IMR-90 (cell line): ENCODE data around the gene GDPD2. TPM values are rescaled to one million over a fixed set of nuclear protein-coding genes. Genes with fewer than 3 reads are reported as not detected.
A peak's percentile ranks its signal among the peaks of the same experiment; 100 is the strongest.

Experiments used
- ATAC-seq: fragments of 200-7000 bp; cut with Tn5 transposase; 2 replicates; pipeline ENCODE4 v1.9.1; 2020; ENCODE audit warnings: low read depth, mild to moderate bottlenecking, moderate library complexity
- BruUV-seq: library from RNA; stranded (reverse); fragments of 400-500 nt; replicated peaks from 2 replicates; lab custom pipeline; 2021; lab: Mats Ljungman, UMichigan
- CTCF ChIA-PET: fragments of 300-600 bp; formaldehyde crosslinking; extraction: SDS; loops from one replicate; lab custom pipeline; 2021; ENCODE audit warnings: antibody characterized with exemption; lab: Yijun Ruan, JAX
- POLR2A ChIA-PET: fragments of 300-600 bp; sonication (Branson Sonifier 250); formaldehyde crosslinking; loops from one replicate; lab custom pipeline; 2022; ENCODE audit warnings: antibody characterized with exemption; ENCODE audit not compliant: unreplicated experiment; lab: Charles Lee
- DNase-seq: peaks from one replicate; pipeline ENCODE4 v3.0.0; 2013
- H2AFZ ChIP-seq: replicated peaks from 2 replicates; pipeline ENCODE3; 2013; ENCODE audit warnings: low read length, mild to moderate bottlenecking; ENCODE audit not compliant: poor library complexity
- H2AK5ac ChIP-seq: 2 replicates; pipeline ENCODE4 v1.6.1; 2013; ENCODE audit warnings: low read depth, low read length, inconsistent platforms
- H2AK9ac ChIP-seq: replicated peaks from 2 replicates; pipeline ENCODE3; 2013; ENCODE audit warnings: mild to moderate bottlenecking, low read depth, low read length, moderate library complexity; ENCODE audit not compliant: poor library complexity
- H2BK120ac ChIP-seq: 2 replicates; pipeline ENCODE4 v1.6.1; 2013; ENCODE audit warnings: low read depth, low read length, inconsistent platforms
- H2BK15ac ChIP-seq: 3 replicates; pipeline ENCODE4 v1.6.1; 2013; ENCODE audit warnings: low read depth, low read length, inconsistent platforms
- H2BK20ac ChIP-seq: 2 replicates; pipeline ENCODE4 v1.6.1; 2013; ENCODE audit warnings: low read depth, mild to moderate bottlenecking, inconsistent platforms, low read length, moderate library complexity
- H2BK5ac ChIP-seq: 2 replicates; pipeline ENCODE4 v1.6.1; 2013; ENCODE audit warnings: mild to moderate bottlenecking, low read depth, low read length, inconsistent platforms; ENCODE audit not compliant: poor library complexity, severe bottlenecking
- H3K14ac ChIP-seq: replicated peaks from 2 replicates; pipeline ENCODE4 v1.6.1; 2013; ENCODE audit warnings: low read depth, low read length, inconsistent platforms
- H3K18ac ChIP-seq: 2 replicates; pipeline ENCODE4 v1.6.1; 2013; ENCODE audit warnings: low read depth, low read length, control low read depth
- H3K23ac ChIP-seq: 2 replicates; pipeline ENCODE4 v1.6.1; 2013; ENCODE audit warnings: low read depth, low read length, inconsistent platforms
- H3K27ac ChIP-seq: 2 replicates; pipeline ENCODE4 v1.5.1; 2013; ENCODE audit warnings: mild to moderate bottlenecking, control low read depth, low read length; ENCODE audit not compliant: insufficient read depth
- H3K27me3 ChIP-seq: 2 replicates; pipeline ENCODE4 v1.6.1; 2013; ENCODE audit warnings: low read length; ENCODE audit not compliant: control insufficient read depth, insufficient read depth
- H3K36me3 ChIP-seq: 2 replicates; pipeline ENCODE4 v1.6.1; 2013; ENCODE audit warnings: low read length, mixed read lengths; ENCODE audit not compliant: control insufficient read depth, insufficient read depth
- H3K4ac ChIP-seq: 2 replicates; pipeline ENCODE4 v1.6.1; 2013; ENCODE audit warnings: low read depth, low read length, inconsistent platforms
- H3K4me1 ChIP-seq: 2 replicates; pipeline ENCODE4 v1.6.1; 2013; ENCODE audit warnings: low read length, mixed read lengths; ENCODE audit not compliant: control insufficient read depth, insufficient read depth
- H3K4me2 ChIP-seq: 2 replicates; pipeline ENCODE4 v1.6.1; 2013; ENCODE audit warnings: low read depth, mild to moderate bottlenecking, control low read depth, low read length, moderate library complexity
- H3K4me3 ChIP-seq: 2 replicates; pipeline ENCODE4 v1.5.1; 2013; ENCODE audit warnings: low read depth, mild to moderate bottlenecking, control low read depth, low read length, moderate library complexity; ENCODE audit not compliant: insufficient read depth
- H3K56ac ChIP-seq: 2 replicates; pipeline ENCODE4 v1.6.1; 2013; ENCODE audit warnings: low read length, inconsistent platforms; ENCODE audit not compliant: insufficient read depth; ENCODE audit errors: extremely low read depth
- H3K79me1 ChIP-seq, 2 experiments: 2 replicates each; pipeline ENCODE4 v1.6.1; 2013; ENCODE audit warnings: low read length in 2 of 2, inconsistent platforms in 1 of 2, low read depth in 1 of 2
- H3K9ac ChIP-seq: 2 replicates; pipeline ENCODE4 v1.6.1; 2013; ENCODE audit warnings: low read depth, low read length, control low read depth
- H3K9me1 ChIP-seq: 2 replicates; pipeline ENCODE4 v1.6.1; 2013; ENCODE audit warnings: low read length, inconsistent platforms; ENCODE audit not compliant: insufficient read depth
- H3K9me3 ChIP-seq: 2 replicates; pipeline ENCODE4 v1.6.1; 2013; ENCODE audit warnings: low read length; ENCODE audit not compliant: control insufficient read depth, insufficient read depth
- H4K20me1 ChIP-seq: 2 replicates; pipeline ENCODE4 v1.6.1; 2013; ENCODE audit warnings: low read length, inconsistent platforms; ENCODE audit not compliant: insufficient read depth
- H4K5ac ChIP-seq: 2 replicates; pipeline ENCODE4 v1.6.1; 2013; ENCODE audit warnings: mild to moderate bottlenecking, low read depth, low read length, control low read depth
- H4K8ac ChIP-seq, 2 experiments: 2 replicates each; pipeline ENCODE4 v1.6.1; 2013; ENCODE audit warnings: low read depth in 2 of 2, low read length in 2 of 2, control low read depth in 1 of 2, inconsistent platforms in 1 of 2
- H4K91ac ChIP-seq: 2 replicates; pipeline ENCODE4 v1.6.1; 2013; ENCODE audit warnings: low read depth, low read length, inconsistent platforms; ENCODE audit not compliant: insufficient read depth
- CTCF ChIP-seq: conservative IDR thresholded peaks from 2 replicates; pipeline ENCODE4 v1.5.1; 2012; ENCODE audit warnings: mild to moderate bottlenecking, low read depth, low read length, improper control_type of control experiment
- MAFK ChIP-seq: IDR thresholded peaks from 2 replicates; pipeline ENCODE4 v1.6.1; 2012; ENCODE audit warnings: low read depth, low read length, improper control_type of control experiment
- MAZ ChIP-seq: IDR thresholded peaks from 2 replicates; pipeline ENCODE4 v1.6.1; 2012; ENCODE audit warnings: low read depth, mild to moderate bottlenecking, low read length, improper control_type of control experiment, moderate library complexity, borderline replicate concordance
- RAD21 ChIP-seq: IDR thresholded peaks from 2 replicates; pipeline ENCODE4 v1.6.1; 2012; ENCODE audit warnings: low read length, improper control_type of control experiment
- SMC3 ChIP-seq: fragments of 150-350 bp; IDR thresholded peaks from 2 replicates; pipeline ENCODE4 v1.6.1; 2016; ENCODE audit warnings: low read depth, mild to moderate bottlenecking, antibody characterized with exemption, low read length, moderate library complexity
- WGBS, 2 experiments: methylation state at CpG; one replicate each; pipeline versions ENCODE4 v1.1.5 to v1.1.7; 2013; ENCODE audit warnings: missing lambda C conversion rate in 2 of 2; ENCODE audit not compliant: insufficient read length in 1 of 2; ENCODE audit errors: extremely low coverage in 2 of 2; 5-methylcytosine and 5-hydroxymethylcytosine counted together
- dilution Hi-C: fragments of 300-500 bp; cut with HindIII; formaldehyde crosslinking; loops from one replicate; pipeline ENCODE4 v1.14.3; 2018; ENCODE audit warnings: low sequenced_read_pairs; ENCODE audit not compliant: unreplicated experiment
- in situ Hi-C: fragments of 300-500 bp; cut with MboI; formaldehyde crosslinking; loops from 3 replicates; pipeline ENCODE4 v1.14.3; 2019; ENCODE audit warnings: low sequenced_read_pairs, inconsistent platforms, mixed read lengths
- intact Hi-C: fragments of 100-400 bp; cut with micrococcal nuclease; formaldehyde crosslinking; loops from 2 replicates; pipeline ENCODE4 v1.10.0; 2022
- polyA plus RNA-seq, 3 experiments: library from polyadenylated mRNA; depleted of rRNA; stranded (reverse); fragments of >200 nt; gene quantifications; 2 replicates each; pipeline ENCODE4 v1.2.3, GENCODE V29; 2012; ENCODE audit warnings: low replicate concordance in 1 of 3
- total RNA-seq: library from RNA; depleted of rRNA; stranded (reverse); fragments of >200 nt; gene quantifications from 2 replicates; pipeline ENCODE4 v1.2.3, GENCODE V29; 2012
- TF ChIP-seq, protein P1 (sequence below): fragments of 150-350 bp; IDR thresholded peaks from 2 replicates; pipeline ENCODE4 v1.6.1; 2017; ENCODE audit warnings: mild to moderate bottlenecking, antibody characterized with exemption, low read length, low read depth

GDPD2 gene
- total and polyA plus RNA-seq, 2 of the 4 experiments (the other 2 are of a cell fraction): not detected

GRCh38 chrX:70454441-70455365 lies 31.6 kb downstream of the GDPD2 start:
- BruUV-seq: no TSS peak
- no peaks in the 10 kb centered on the region for H3K36me3 ChIP-seq
- H3K79me1 ChIP-seq: peaks cover 0 to 19% of the 10 kb centered on the region in 2 experiments; a peak in 2 of 4 replicates
- H3K4ac ChIP-seq: peak overlapping the region; percentile 41
- no peaks in the 10 kb centered on the region; the same call in 1 of the 2 replicates for H3K9me3 ChIP-seq
- no peak overlapping the region for H3K14ac ChIP-seq
- DNase-seq: peak; percentile 53
- no peaks in the 10 kb centered on the region for H3K4me1 ChIP-seq
- H3K27me3 ChIP-seq: no peaks in the 10 kb centered on the region; the same call in 1 of the 2 replicates
- peak; percentile 76 for ATAC-seq
- no peak overlapping the region; the same call in 1 of the 2 replicates for H3K18ac ChIP-seq
- peak overlapping the region; percentile 10; the same call in 1 of the 2 replicates for H2AK5ac ChIP-seq
- H2AK9ac ChIP-seq: peak overlapping the region; percentile 91
- peak overlapping the region; percentile 56 for H3K4me3 ChIP-seq
- ChIA-PET CTCF (interaction anchor here (0.7 kb wide), 1 partner anchor 12 kb away, joined by 4 read pairs; no protein-coding TSS in a partner anchor), POLR2A (no interaction called here)
- peak overlapping the region; percentile 12 for H2BK5ac ChIP-seq
- H4K5ac ChIP-seq: peak overlapping the region; percentile 17; the same call in 1 of the 2 replicates
- H2BK20ac ChIP-seq: no peak overlapping the region
- no peak overlapping the region for H2BK15ac ChIP-seq
- dilution Hi-C loops (no loop called here), intact Hi-C loops (loop anchor here (1.0 to 10.0 kb wide), 4 partner anchors 23 to 510 kb away; no protein-coding TSS in a partner anchor), in situ Hi-C loops (no loop called here)
- peak overlapping the region; percentile 69 for H3K27ac ChIP-seq
- peak overlapping the region; percentile 74 for H2AFZ ChIP-seq
- H3K4me2 ChIP-seq: peak overlapping the region; percentile 97
- H3K9me1 ChIP-seq: no peaks in the 10 kb centered on the region
- WGBS, 2 experiments: 30% methylated on average over 16 of the region's 48 CpGs; no CpG with 5 or more reads in 1 of the 2 experiments
- no peaks in the 10 kb centered on the region for H4K20me1 ChIP-seq
- H3K9ac ChIP-seq: peak overlapping the region; percentile 79
- H4K91ac ChIP-seq: no peak overlapping the region
- H3K56ac ChIP-seq: 0 out of 2 replicates have a peak overlapping the region, but pooled peaks have one; percentile 12
- no peak overlapping the region for H2BK120ac ChIP-seq
- TF ChIP-seq SMC3 (peak; percentile 58), MAZ (peak; percentile 56; the same call in 1 of the 2 replicates), CTCF (peak; percentile 76), RAD21 (peak; percentile 77), MAFK (no peak)
- TF ChIP-seq, protein P1, sequence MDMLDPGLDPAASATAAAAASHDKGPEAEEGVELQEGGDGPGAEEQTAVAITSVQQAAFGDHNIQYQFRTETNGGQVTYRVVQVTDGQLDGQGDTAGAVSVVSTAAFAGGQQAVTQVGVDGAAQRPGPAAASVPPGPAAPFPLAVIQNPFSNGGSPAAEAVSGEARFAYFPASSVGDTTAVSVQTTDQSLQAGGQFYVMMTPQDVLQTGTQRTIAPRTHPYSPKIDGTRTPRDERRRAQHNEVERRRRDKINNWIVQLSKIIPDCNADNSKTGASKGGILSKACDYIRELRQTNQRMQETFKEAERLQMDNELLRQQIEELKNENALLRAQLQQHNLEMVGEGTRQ: no peak
- H3K23ac ChIP-seq: peak overlapping the region; percentile 53; the same call in 1 of the 2 replicates
- peak overlapping the region; percentile 22 to 34; a peak in 3 of 4 replicates for H4K8ac ChIP-seq
